K562 treated with DMSO at 1 percent for 4 hours (cell line): Measurements from ENCODE around the gene GPR135. TPM values are rescaled to one million over a fixed set of nuclear protein-coding genes. Genes with fewer than 3 reads are reported as not detected.

Experiments used
- total RNA-seq: library from RNA; unstranded; fragments of 300-600 nt; gene quantifications from 2 replicates; pipeline ENCODE4 v1.2.3, GENCODE V29; 2022; ENCODE audit not compliant: insufficient read depth

The GPR135 gene
- total RNA-seq: 0.16 TPM in 1 of 2 replicates, not detected in the other

GRCh38 chr14:59465316-59466135 lies at the start of gene GPR135:
GPR135 (minus strand) TSS chr14:59465380; CDS start chr14:59465226, 154 bp downstream.

GRCh38 chr14:59483819-59484638 lies 18.8 kb upstream of the GPR135 start, which contains the start of the genes JKAMP and L3HYPDH:
JKAMP (plus strand) TSS chr14:59484517; CDS start chr14:59484590, 73 bp downstream.
L3HYPDH (minus strand) TSS chr14:59484408; CDS start chr14:59484316, 92 bp downstream.

Other genes starting within 250 kb of the GPR135 start
- gene L3HYPDH, start 19.0 kb upstream of the GPR135 start, total RNA-seq: 10.2 and 14.0 TPM in 2 replicates
- 14.1 and 19.0 TPM in 2 replicates for gene JKAMP, start 19.1 kb upstream of the GPR135 start, total RNA-seq
- not detected in 2 replicates for gene CCDC175, start 111.4 kb upstream of the GPR135 start, total RNA-seq